Measurements from ENCODE around the gene RXRA.

Gene RXRA

GRCh38 chr9:134474055-134474370 lies 147.8 kb downstream of the RXRA start:
- DNase-seq (ENCODE audit: low read depth): peak; percentile 18

GRCh38 chr9:134475011-134475790 lies 148.9 kb downstream of the RXRA start:
- DNase-seq (ENCODE audit: low read depth): peak; percentile 59

GRCh38 chr9:134476272-134476941 lies 150.2 kb downstream of the RXRA start:
- no peak for DNase-seq (ENCODE audit: low read depth)

- no peak for DNase-seq (ENCODE audit: low read depth)
Observed at GRCh38 chr9:134476942-134477335, 150.7 kb downstream of the RXRA start.

GRCh38 chr9:134477342-134477925 lies 151.2 kb downstream of the RXRA start:
- DNase-seq (ENCODE audit: low read depth): no peak

- DNase-seq (ENCODE audit: low read depth): no peak
Observed at GRCh38 chr9:134477927-134478326, 151.7 kb downstream of the RXRA start.

GRCh38 chr9:134481762-134482161 lies 155.5 kb downstream of the RXRA start:
- no peak for DNase-seq (ENCODE audit: low read depth)

GRCh38 chr9:134482226-134482625 lies 156.0 kb downstream of the RXRA start:
- DNase-seq (ENCODE audit: low read depth): no peak

- DNase-seq (ENCODE audit: low read depth): no peak
Observed at GRCh38 chr9:134483361-134484184, 157.3 kb downstream of the RXRA start.

- DNase-seq (ENCODE audit: low read depth): no peak
Observed at GRCh38 chr9:134484479-134484878, 158.2 kb downstream of the RXRA start.

GRCh38 chr9:134485653-134486052 lies 159.4 kb downstream of the RXRA start:
- no peak for DNase-seq (ENCODE audit: low read depth)

GRCh38 chr9:134486143-134486591 lies 159.9 kb downstream of the RXRA start:
- DNase-seq (ENCODE audit: low read depth): no peak

- DNase-seq (ENCODE audit: low read depth): no peak
Observed at GRCh38 chr9:134486596-134486995, 160.3 kb downstream of the RXRA start.

All from fibroblast of the conjunctiva (primary cell).